H1 (cell line): Measurements from ENCODE around the gene CHD2. TPM values are rescaled to one million over a fixed set of nuclear protein-coding genes. Genes with fewer than 3 reads are reported as not detected.

Source experiments
- BRCA1 ChIP-seq: IDR thresholded peaks from 2 replicates; pipeline ENCODE4 v1.6.1; 2012; ENCODE audit warnings: low read depth, low read length, improper control_type of control experiment
- CBX8 ChIP-seq: fragments of 300-800, 300-1000 bp; sonication (generic); IDR thresholded peaks from 2 replicates; pipeline ENCODE4 v1.7.1; 2016; ENCODE audit warnings: low read depth, low read length, borderline replicate concordance
- CEBPB ChIP-seq: IDR thresholded peaks from 2 replicates; pipeline ENCODE4 v1.6.1; 2012; ENCODE audit warnings: low read depth, low read length
- CHD1 ChIP-seq: IDR thresholded peaks from 2 replicates; pipeline ENCODE4 v1.6.1; 2012; ENCODE audit warnings: low read depth, low read length, improper control_type of control experiment
- CREB1 ChIP-seq: IDR thresholded peaks from 2 replicates; pipeline ENCODE4 v1.6.1; 2012; ENCODE audit warnings: inconsistent platforms
- CTBP2 ChIP-seq: IDR thresholded peaks from 2 replicates; pipeline ENCODE4 v1.7.0; 2011; ENCODE audit warnings: borderline replicate concordance, mild to moderate bottlenecking, moderate library complexity, mixed read lengths, low read length; ENCODE audit not compliant: insufficient read depth, insufficient read length
- JUN ChIP-seq: IDR thresholded peaks from 2 replicates; pipeline ENCODE4 v1.6.1; 2011; ENCODE audit warnings: low read depth, mild to moderate bottlenecking, improper control_type of control experiment, low read length
- KDM4A ChIP-seq: IDR thresholded peaks from one replicate; pipeline ENCODE4 v1.7.1; 2012; ENCODE audit warnings: low read depth, mild to moderate bottlenecking, moderate library complexity, low read length, inconsistent platforms; ENCODE audit not compliant: severe bottlenecking
- RNF2 ChIP-seq: fragments of 200-900, 300-1000 bp; sonication (generic); IDR thresholded peaks from 2 replicates; pipeline ENCODE4 v1.7.1; 2016; ENCODE audit warnings: borderline replicate concordance, low read depth, mild to moderate bottlenecking, antibody characterized with exemption, low read length; ENCODE audit not compliant: poor library complexity, severe bottlenecking; ENCODE audit errors: missing control alignments
- SUZ12 ChIP-seq: fragments of 200-600 bp; sonication (generic); IDR thresholded peaks from 2 replicates; pipeline ENCODE4 v1.6.1; 2012; ENCODE audit warnings: mild to moderate bottlenecking, inconsistent platforms, low read length, moderate library complexity, mixed read lengths
- polyA plus RNA-seq, 7 experiments: library from polyadenylated mRNA; depleted of rRNA in 3 of 7; stranded (reverse) in 5 of 7; unstranded in 2 of 7; fragments of >200 nt in 5 of 7; fragments of 200-250 nt in 2 of 7; gene quantifications; 1 replicate in 5 of 7; 2 replicates in 1 of 7; 4 replicates in 1 of 7; pipeline versions ENCODE4 v1.2.1 to v1.2.3, GENCODE V29; 2011 to 2013; ENCODE audit warnings: missing spikeins in 2 of 7, mixed read lengths in 2 of 7
- total RNA-seq: library from RNA; stranded (reverse); fragmentation: NEBNext Ultra II Directional; extraction: Animal tissue kit (Norgen Biotek cat#: 25700); gene quantifications from 2 replicates; pipeline ENCODE4 v1.2.1, GENCODE V29; 2021

Gene CHD2
- total and polyA plus RNA-seq, 2 of the 8 experiments (the other 6 are each of a cell fraction or from before 2014, with no cell fraction given), result 28.8 to 70.0 TPM

- TF ChIP-seq RNF2, result no peak
- TF ChIP-seq KDM4A, result no peak
- TF ChIP-seq CTBP2, result no peak
- TF ChIP-seq CBX8, result no peak
- no peak for TF ChIP-seq CREB1
- no peak for TF ChIP-seq BRCA1
- no peak for TF ChIP-seq CHD1
- TF ChIP-seq JUN, result no peak
- TF ChIP-seq SUZ12, result no peak
- TF ChIP-seq CEBPB, result no peak
- TF ChIP-seq, all 59 proteins: peak for 0
Observed at GRCh38 chr15:92929002-92929401, 28.9 kb downstream of the CHD2 start (continued).
